H1 (cell line): ENCODE data around the gene CDKN2B. TPM values are rescaled to one million over a fixed set of nuclear protein-coding genes. Genes with fewer than 3 reads are reported as not detected.

Source experiments
- CTCF ChIA-PET: fragments of 300-600 bp; sonication (Branson Sonifier 250); formaldehyde crosslinking; loops from one replicate; lab custom pipeline; 2021; ENCODE audit not compliant: partially characterized antibody; lab: Charles Lee
- POLR2A ChIA-PET: fragments of 300-600 bp; sonication (Branson Sonifier 250); formaldehyde crosslinking; loops from one replicate; lab custom pipeline; 2021; ENCODE audit warnings: inconsistent platforms; ENCODE audit not compliant: partially characterized antibody; lab: Charles Lee
- DNase-seq, 2 experiments: peaks; one replicate each; pipeline versions ENCODE4 v3.0.0 to v3.0.0-alpha.2; 2010 to 2022; ENCODE audit warnings: low spot score in 2 of 2, low read depth in 1 of 2, mixed read lengths in 1 of 2
- FAIRE-seq: peaks from 2 replicates; lab custom pipeline; 2011; peaks lifted over from hg19 to GRCh38; lab: Jason Lieb, UNC
- H2AFZ ChIP-seq: 2 replicates; pipeline ENCODE4 v1.8.1; 2012; ENCODE audit warnings: low read length, inconsistent platforms
- H2AK5ac ChIP-seq: 2 replicates; pipeline ENCODE4 v1.6.1; 2013; ENCODE audit warnings: low read depth, low read length
- H2BK120ac ChIP-seq: replicated peaks from 2 replicates; pipeline ENCODE3; 2013; ENCODE audit warnings: low read depth, low read length, inconsistent platforms
- H2BK12ac ChIP-seq: 2 replicates; pipeline ENCODE4 v1.6.1; 2013; ENCODE audit warnings: low read depth, low read length
- H2BK15ac ChIP-seq: 2 replicates; pipeline ENCODE4 v1.6.1; 2013; ENCODE audit warnings: low read length
- H2BK20ac ChIP-seq: 2 replicates; pipeline ENCODE4 v1.6.1; 2013; ENCODE audit warnings: low read length
- H2BK5ac ChIP-seq: 2 replicates; pipeline ENCODE4 v1.6.1; 2013; ENCODE audit warnings: low read depth, low read length
- H3K14ac ChIP-seq: 2 replicates; pipeline ENCODE4 v1.6.1; 2013; ENCODE audit warnings: inconsistent platforms; ENCODE audit not compliant: insufficient read length
- H3K18ac ChIP-seq: 2 replicates; pipeline ENCODE4 v1.6.1; 2013; ENCODE audit warnings: low read length; ENCODE audit errors: extremely low read depth
- H3K23ac ChIP-seq: 2 replicates; pipeline ENCODE4 v1.6.1; 2013; ENCODE audit warnings: inconsistent platforms; ENCODE audit not compliant: insufficient read length
- H3K23me2 ChIP-seq: 2 replicates; pipeline ENCODE4 v1.6.1; 2013; ENCODE audit warnings: low read depth, low read length
- H3K27ac ChIP-seq: 2 replicates; pipeline ENCODE4 v1.6.1; 2011; ENCODE audit warnings: low read depth, low read length, inconsistent platforms
- H3K27me3 ChIP-seq, 4 experiments: replicated peaks in 1 of 4; 1 replicate in 1 of 4; 2 replicates in 3 of 4; pipeline versions ENCODE4 v1.6.1 to v1.8.1; 2011 to 2013; ENCODE audit warnings: low read length in 3 of 4, mild to moderate bottlenecking in 3 of 4, inconsistent platforms in 2 of 4, mixed read lengths in 2 of 4, moderate library complexity in 1 of 4; ENCODE audit not compliant: control insufficient read depth in 3 of 4, insufficient read depth in 3 of 4; ENCODE audit errors: extremely low read depth in 1 of 4
- H3K36me3 ChIP-seq, 4 experiments: 2 replicates each; pipeline versions ENCODE4 v1.6.1 to v1.8.1; 2011 to 2013; ENCODE audit warnings: mild to moderate bottlenecking in 4 of 4, low read length in 3 of 4, moderate library complexity in 2 of 4, control low read depth in 1 of 4, inconsistent platforms in 1 of 4; ENCODE audit not compliant: insufficient read depth in 4 of 4, control insufficient read depth in 2 of 4
- H3K4ac ChIP-seq: replicated peaks from 2 replicates; pipeline ENCODE3; 2013; ENCODE audit warnings: low read length, low read depth, mixed read lengths, inconsistent platforms; ENCODE audit not compliant: insufficient read length
- H3K4me1 ChIP-seq, 4 experiments: replicated peaks in 1 of 4; 1 replicate in 1 of 4; 2 replicates in 3 of 4; pipeline versions ENCODE4 v1.6.1 to v1.8.1; 2011 to 2013; ENCODE audit warnings: low read length in 3 of 4, inconsistent platforms in 2 of 4, mixed read lengths in 1 of 4; ENCODE audit not compliant: insufficient read depth in 4 of 4, control insufficient read depth in 3 of 4
- H3K4me2 ChIP-seq, 2 experiments: 2 replicates each; pipeline versions ENCODE4 v1.6.1 to v1.8.1; 2011 to 2013; ENCODE audit warnings: low read depth in 2 of 2, low read length in 2 of 2, control low read depth in 1 of 2, inconsistent platforms in 1 of 2, mild to moderate bottlenecking in 1 of 2; ENCODE audit not compliant: insufficient read depth in 1 of 2
- H3K4me3 ChIP-seq, 4 experiments: fragments of 200-600, 300-600 bp in 1 of 4; sonication (generic), shearing (Covaris generic), sonication (Bioruptor Twin) in 1 of 4; 2 replicates each; pipeline versions ENCODE4 v1.5.1 to v1.8.1; 2011 to 2016; ENCODE audit warnings: low read length in 4 of 4, low read depth in 3 of 4, control low read depth in 2 of 4, inconsistent platforms in 2 of 4, mild to moderate bottlenecking in 2 of 4, mixed read lengths in 1 of 4, moderate library complexity in 1 of 4; ENCODE audit not compliant: insufficient read depth in 2 of 4; ENCODE audit errors: extremely low read depth in 1 of 4
- H3K56ac ChIP-seq: replicated peaks from 2 replicates; pipeline ENCODE3; 2013; ENCODE audit warnings: low read depth, mild to moderate bottlenecking, mixed read lengths, low read length, inconsistent platforms; ENCODE audit not compliant: insufficient read length
- H3K79me1 ChIP-seq: 2 replicates; pipeline ENCODE4 v1.6.1; 2013; ENCODE audit warnings: low read depth, low read length, control low read depth
- H3K79me2 ChIP-seq, 2 experiments: 2 replicates each; pipeline versions ENCODE4 v1.6.1 to v1.8.1; 2012 to 2013; ENCODE audit warnings: low read length in 2 of 2, mild to moderate bottlenecking in 2 of 2, inconsistent platforms in 1 of 2; ENCODE audit not compliant: insufficient read depth in 2 of 2, control insufficient read depth in 1 of 2
- H3K9ac ChIP-seq, 4 experiments: replicated peaks in 1 of 4; 1 replicate in 1 of 4; 2 replicates in 3 of 4; pipeline versions ENCODE4 v1.6.1 to v1.8.1; 2011 to 2013; ENCODE audit warnings: low read depth in 3 of 4, low read length in 3 of 4, control low read depth in 2 of 4, mild to moderate bottlenecking in 2 of 4, moderate library complexity in 2 of 4, inconsistent platforms in 1 of 4; ENCODE audit errors: extremely low read depth in 1 of 4
- H3K9me3 ChIP-seq, 2 experiments: 2 replicates each; pipeline versions ENCODE4 v1.6.1 to v1.8.1; 2012 to 2013; ENCODE audit warnings: mild to moderate bottlenecking in 2 of 2, moderate library complexity in 2 of 2, control low read depth in 1 of 2, inconsistent platforms in 1 of 2, low read depth in 1 of 2, low read length in 1 of 2, mixed read lengths in 1 of 2; ENCODE audit not compliant: insufficient read depth in 2 of 2
- H4K20me1 ChIP-seq, 2 experiments: replicated peaks in 1 of 2; 2 replicates each; pipeline versions ENCODE3 to v1.8.1; 2011 to 2013; ENCODE audit warnings: inconsistent platforms in 2 of 2, low read length in 2 of 2, mild to moderate bottlenecking in 1 of 2; ENCODE audit not compliant: insufficient read depth in 2 of 2, control insufficient read depth in 1 of 2
- H4K5ac ChIP-seq: 2 replicates; pipeline ENCODE4 v1.6.1; 2013; ENCODE audit warnings: low read length, low read depth, mixed read lengths, inconsistent platforms; ENCODE audit not compliant: insufficient read length
- H4K8ac ChIP-seq: 2 replicates; pipeline ENCODE4 v1.8.0; 2013; ENCODE audit warnings: mild to moderate bottlenecking, moderate library complexity, low read length, inconsistent platforms; ENCODE audit not compliant: insufficient read depth; ENCODE audit errors: extremely low read depth
- H4K91ac ChIP-seq: replicated peaks from 2 replicates; pipeline ENCODE3; 2013; ENCODE audit warnings: low read length, mixed read lengths, inconsistent platforms; ENCODE audit not compliant: insufficient read length
- ATF3 ChIP-seq: IDR thresholded peaks from 2 replicates; pipeline ENCODE4 v1.6.1; 2011; ENCODE audit warnings: low read depth, mild to moderate bottlenecking, low read length; ENCODE audit not compliant: insufficient read depth
- CBX8 ChIP-seq: fragments of 300-800, 300-1000 bp; sonication (generic); IDR thresholded peaks from 2 replicates; pipeline ENCODE4 v1.7.1; 2016; ENCODE audit warnings: low read depth, low read length, borderline replicate concordance
- GTF2F1 ChIP-seq: IDR thresholded peaks from 2 replicates; pipeline ENCODE4 v1.6.1; 2012; ENCODE audit warnings: low read depth, low read length, improper control_type of control experiment, borderline replicate concordance
- JUND ChIP-seq: IDR thresholded peaks from 2 replicates; pipeline ENCODE4 v1.6.1; 2011; ENCODE audit warnings: mild to moderate bottlenecking, improper control_type of control experiment, low read length
- PHF8 ChIP-seq: fragments of 200-600 bp; sonication (generic); conservative IDR thresholded peaks from 2 replicates; pipeline ENCODE4 v1.7.1; 2012; ENCODE audit warnings: low read depth, mild to moderate bottlenecking, inconsistent platforms, low read length, moderate library complexity
- WGBS, 2 experiments: shearing (Covaris generic) in 1 of 2; methylation state at CpG; one replicate each; pipeline versions ENCODE4 v1.1.6 to v1.1.7; 2013 to 2015; ENCODE audit warnings: low lambda C conversion rate in 2 of 2, mixed read lengths in 2 of 2, inconsistent platforms in 1 of 2, low coverage in 1 of 2, missing lambda C conversion rate in 1 of 2; ENCODE audit not compliant: insufficient replicate concordance in 2 of 2, insufficient coverage in 1 of 2, insufficient read length in 1 of 2; ENCODE audit errors: extremely low coverage in 1 of 2, missing lambda C conversion rate in 1 of 2; 5-methylcytosine and 5-hydroxymethylcytosine counted together
- polyA plus RNA-seq, 7 experiments: library from polyadenylated mRNA; depleted of rRNA in 3 of 7; stranded (reverse) in 5 of 7; unstranded in 2 of 7; fragments of >200 nt in 5 of 7; fragments of 200-250 nt in 2 of 7; gene quantifications; 1 replicate in 5 of 7; 2 replicates in 1 of 7; 4 replicates in 1 of 7; pipeline versions ENCODE4 v1.2.1 to v1.2.3, GENCODE V29; 2011 to 2013; ENCODE audit warnings: missing spikeins in 2 of 7, mixed read lengths in 2 of 7
- total RNA-seq: library from RNA; stranded (reverse); fragmentation: NEBNext Ultra II Directional; extraction: Animal tissue kit (Norgen Biotek cat#: 25700); gene quantifications from 2 replicates; pipeline ENCODE4 v1.2.1, GENCODE V29; 2021

CDKN2B gene
- total and polyA plus RNA-seq, 2 of the 8 experiments (the other 6 are each of a cell fraction or from before 2014, with no cell fraction given), result 0.20 to 0.88 TPM

- H4K20me1 ChIP-seq, result no peaks in the 10 kb centered on the region
- no peaks in the 10 kb centered on the region for H3K36me3 ChIP-seq
- peaks cover 12 to 51% (median 26%) of the 10 kb centered on the region in 4 experiments for H3K27me3 ChIP-seq
- no peak overlapping the region for H2BK20ac ChIP-seq
- no peak overlapping the region for H3K56ac ChIP-seq
- no peak overlapping the region for H2BK15ac ChIP-seq
- H2BK120ac ChIP-seq, result no peak overlapping the region
- no peak overlapping the region for H4K8ac ChIP-seq
- no peak overlapping the region for H3K4me2 ChIP-seq
- no peak overlapping the region for H3K27ac ChIP-seq
- no peak for FAIRE-seq
- no peaks in the 10 kb centered on the region for H3K4me1 ChIP-seq
- H3K9me3 ChIP-seq, result no peaks in the 10 kb centered on the region
- no peak overlapping the region for H3K4me3 ChIP-seq
- no peak overlapping the region for H2BK5ac ChIP-seq
- no peak overlapping the region for H3K18ac ChIP-seq
- H2BK12ac ChIP-seq, result no peak overlapping the region
- no peaks in the 10 kb centered on the region for H3K23me2 ChIP-seq
- H4K91ac ChIP-seq, result no peak overlapping the region
- no peak overlapping the region for H3K23ac ChIP-seq
- WGBS, 2 experiments, result 88% methylated on average over 1 of the region's 1 CpG; no CpG with 5 or more reads in 1 of the 2 experiments
- H3K79me2 ChIP-seq, result no peaks in the 10 kb centered on the region
- H2AFZ ChIP-seq, result no peak overlapping the region
- TF ChIP-seq GTF2F1, result no peak
- no peak for TF ChIP-seq ATF3
- no peak for TF ChIP-seq JUND
- no peak for TF ChIP-seq PHF8
- TF ChIP-seq CBX8, result no peak
- TF ChIP-seq, all 59 proteins: peak for 0
- Histone ChIP-seq H2AK5ac (no peak overlapping the region), H3K79me1 (no peaks in the 10 kb centered on the region), H3K9ac (no peak overlapping the region), H3K4ac (no peak overlapping the region), H4K5ac (no peak overlapping the region), H3K14ac (no peak overlapping the region)
- ChIA-PET POLR2A (interaction anchor here (0.6 kb wide), 1 partner anchor 12 kb away, joined by 3 read pairs; no protein-coding TSS in a partner anchor), CTCF (interaction anchor here (1.0 to 2.4 kb wide), 6 partner anchors 8 to 137 kb away, joined by 3 to 14 read pairs (median 4); partner anchors contain the start of gene CDKN2B)
- no peak for DNase-seq
Observed at GRCh38 chr9:21982861-21983560, 26.1 kb downstream of the CDKN2B start.
